HG03575 (cell line): ENCODE measurements around the gene MYO6.

Experiments used
- ATAC-seq: cut with Tn5 transposase; IDR thresholded peaks from one replicate; pipeline ENCODE4 v1.9.1; 2021; ENCODE audit not compliant: unreplicated experiment, insufficient number of reproducible peaks, low FRiP score; ENCODE audit errors: extremely low read depth

Gene MYO6

GRCh38 chr6:75931011-75931680 lies 182.1 kb downstream of the MYO6 start:
- no peak for ATAC-seq

- ATAC-seq: no peak
Observed at GRCh38 chr6:75932067-75932466, 183.0 kb downstream of the MYO6 start.

GRCh38 chr6:75933387-75933975 lies 184.4 kb downstream of the MYO6 start:
- ATAC-seq: no peak

GRCh38 chr6:75934643-75935472 lies 185.8 kb downstream of the MYO6 start:
- ATAC-seq: peak; percentile 46

- no peak for ATAC-seq
Observed at GRCh38 chr6:75935473-75935793, 186.4 kb downstream of the MYO6 start.

GRCh38 chr6:75936682-75937081 lies 187.6 kb downstream of the MYO6 start:
- ATAC-seq: no peak

- ATAC-seq: no peak
Observed at GRCh38 chr6:75937846-75938245, 188.8 kb downstream of the MYO6 start.

GRCh38 chr6:75940564-75940963 lies 191.5 kb downstream of the MYO6 start:
- no peak for ATAC-seq

GRCh38 chr6:75941509-75941908 lies 192.5 kb downstream of the MYO6 start:
- ATAC-seq: no peak

- ATAC-seq: no peak
Observed at GRCh38 chr6:75943381-75943780, 194.3 kb downstream of the MYO6 start.

GRCh38 chr6:75946146-75946831 lies 197.2 kb downstream of the MYO6 start:
- ATAC-seq: no peak

GRCh38 chr6:75947935-75948334 lies 198.9 kb downstream of the MYO6 start:
- ATAC-seq: no peak

GRCh38 chr6:75952128-75952527 lies 203.1 kb downstream of the MYO6 start:
- ATAC-seq: no peak

GRCh38 chr6:75963569-75963968 lies 214.5 kb downstream of the MYO6 start:
- no peak for ATAC-seq

- no peak for ATAC-seq
Observed at GRCh38 chr6:75968143-75968542, 219.1 kb downstream of the MYO6 start.
